GM12864 (cell line): Measurements from ENCODE around the gene YPEL4.
"Not testable (repeated sequence)": the region's sequence is repeated elsewhere in the genome, so short reads cannot be mapped to it uniquely, and the experiment has no call there.

Source experiments
- DNase-seq: peaks from one replicate; pipeline ENCODE4 v3.0.0-alpha.2; 2011; ENCODE audit warnings: low read depth
- H3K4me3 ChIP-seq: 2 replicates; pipeline ENCODE4 v1.5.1; 2011; ENCODE audit warnings: mild to moderate bottlenecking, low read depth, low read length, control low read depth
- TF ChIP-seq, protein P1 (sequence below): IDR thresholded peaks from 2 replicates; pipeline ENCODE4 v1.5.1; 2011; ENCODE audit warnings: low read depth, mild to moderate bottlenecking, moderate library complexity, low read length, control low read depth, inconsistent platforms; ENCODE audit errors: missing control alignments

YPEL4 gene, protein sequence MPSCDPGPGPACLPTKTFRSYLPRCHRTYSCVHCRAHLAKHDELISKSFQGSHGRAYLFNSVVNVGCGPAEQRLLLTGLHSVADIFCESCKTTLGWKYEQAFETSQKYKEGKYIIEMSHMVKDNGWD

DNA sequence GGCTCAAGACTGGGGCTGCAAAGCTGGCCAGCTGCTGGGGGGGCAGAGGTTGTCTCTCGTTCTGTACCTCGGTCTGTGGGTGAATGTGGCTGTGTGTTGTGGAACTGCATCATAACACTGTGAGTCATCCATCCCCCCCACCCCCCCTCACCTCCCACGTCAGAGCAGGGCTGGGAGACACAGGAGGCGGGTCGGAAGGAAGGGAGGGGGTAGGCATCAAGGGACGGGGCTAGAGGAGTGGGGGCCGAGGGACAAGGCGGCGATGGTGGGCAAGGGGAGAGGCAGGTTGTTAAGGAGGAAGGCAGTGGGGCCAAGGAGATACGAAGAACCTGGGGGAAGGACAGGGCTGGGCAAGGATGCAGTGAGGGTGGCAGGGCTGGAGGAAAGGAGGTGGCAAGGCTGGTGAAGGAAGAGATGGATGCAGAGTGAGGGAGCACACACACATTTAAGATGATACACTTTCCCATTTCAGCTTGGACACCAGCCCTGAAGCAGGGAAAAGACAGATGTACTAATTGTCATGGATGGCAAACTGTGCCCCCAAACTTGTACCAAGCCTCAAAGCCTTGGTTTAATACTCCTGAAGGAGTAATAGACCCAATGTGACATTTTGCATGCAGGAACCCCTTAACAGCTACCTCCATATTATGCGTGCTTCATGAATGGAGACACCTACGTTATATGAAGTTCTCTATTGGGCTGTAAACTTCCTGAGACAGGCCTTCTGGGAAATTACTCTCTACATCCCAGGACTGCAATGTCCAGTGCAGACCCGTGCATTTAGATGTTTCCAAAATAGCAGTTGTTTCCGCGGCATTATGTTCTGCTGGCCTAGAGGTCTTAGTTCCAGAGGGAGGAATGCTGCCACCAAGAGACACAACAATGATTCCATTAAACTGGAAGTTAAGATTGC, at the start of gene YPEL4:
YPEL4 (minus strand) TSS at position 87 of the 913 bp plus-strand sequence. CDS start 2,805 bp downstream, outside the sequence.
- no peak within 1 kb of the TSS for H3K4me3 ChIP-seq
- no peak for DNase-seq
- TF ChIP-seq, protein P1, sequence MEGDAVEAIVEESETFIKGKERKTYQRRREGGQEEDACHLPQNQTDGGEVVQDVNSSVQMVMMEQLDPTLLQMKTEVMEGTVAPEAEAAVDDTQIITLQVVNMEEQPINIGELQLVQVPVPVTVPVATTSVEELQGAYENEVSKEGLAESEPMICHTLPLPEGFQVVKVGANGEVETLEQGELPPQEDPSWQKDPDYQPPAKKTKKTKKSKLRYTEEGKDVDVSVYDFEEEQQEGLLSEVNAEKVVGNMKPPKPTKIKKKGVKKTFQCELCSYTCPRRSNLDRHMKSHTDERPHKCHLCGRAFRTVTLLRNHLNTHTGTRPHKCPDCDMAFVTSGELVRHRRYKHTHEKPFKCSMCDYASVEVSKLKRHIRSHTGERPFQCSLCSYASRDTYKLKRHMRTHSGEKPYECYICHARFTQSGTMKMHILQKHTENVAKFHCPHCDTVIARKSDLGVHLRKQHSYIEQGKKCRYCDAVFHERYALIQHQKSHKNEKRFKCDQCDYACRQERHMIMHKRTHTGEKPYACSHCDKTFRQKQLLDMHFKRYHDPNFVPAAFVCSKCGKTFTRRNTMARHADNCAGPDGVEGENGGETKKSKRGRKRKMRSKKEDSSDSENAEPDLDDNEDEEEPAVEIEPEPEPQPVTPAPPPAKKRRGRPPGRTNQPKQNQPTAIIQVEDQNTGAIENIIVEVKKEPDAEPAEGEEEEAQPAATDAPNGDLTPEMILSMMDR, result no peak

DNA sequence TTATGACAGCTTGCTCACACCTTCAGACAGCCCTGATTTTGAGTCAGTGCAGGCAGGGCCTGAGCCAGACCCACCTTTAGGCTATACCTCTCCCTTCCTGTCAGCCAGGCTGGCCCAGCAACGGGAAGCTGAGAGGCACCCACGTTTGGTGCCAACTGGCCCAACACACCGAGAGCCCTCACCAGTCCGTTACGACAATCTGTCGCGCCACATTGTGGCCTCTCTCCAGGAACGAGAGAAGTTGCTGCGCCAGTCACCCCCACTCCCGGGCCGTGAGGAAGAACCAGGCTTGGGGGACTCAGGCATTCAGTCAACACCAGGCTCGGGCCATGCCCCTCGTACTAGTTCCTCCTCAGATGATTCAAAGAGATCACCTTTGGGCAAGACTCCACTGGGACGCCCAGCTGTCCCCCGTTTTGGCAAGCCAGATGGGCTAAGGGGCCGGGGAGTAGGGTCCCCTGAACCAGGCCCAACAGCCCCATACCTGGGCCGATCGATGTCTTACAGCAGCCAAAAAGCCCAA, 49.2 kb upstream of the YPEL4 start:
- no peak for DNase-seq
- no peak overlapping the region for H3K4me3 ChIP-seq
- TF ChIP-seq, protein P1, result no peak

GRCh38 chr11:57690474-57690873, 40.8 kb upstream of the YPEL4 start:
- not testable (repeated sequence) for DNase-seq

DNA sequence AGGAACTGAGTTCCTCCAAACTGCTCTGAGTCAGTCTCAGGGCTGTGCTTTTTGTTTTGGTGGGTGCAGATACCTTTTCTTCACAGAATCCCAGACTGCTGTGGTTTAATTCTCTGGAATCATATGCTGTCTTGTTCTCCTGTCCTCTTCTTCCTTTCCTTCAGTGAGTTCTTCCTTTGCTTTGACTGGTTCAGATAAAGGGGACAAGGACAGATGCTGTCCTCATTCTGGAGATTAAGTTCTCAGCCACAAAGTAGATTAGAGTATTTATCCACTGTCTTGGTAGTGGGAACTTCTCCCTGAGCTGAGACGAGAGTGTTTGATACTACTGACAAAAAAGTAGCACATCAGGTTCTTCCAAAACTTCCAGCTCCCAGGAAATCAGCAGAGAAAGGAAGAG, 31.5 kb upstream of the YPEL4 start:
- no peak for DNase-seq
- H3K4me3 ChIP-seq, result no peak overlapping the region
- TF ChIP-seq, protein P1, result no peak

More at GRCh38 chr11:57690474-57690873, 40.8 kb upstream of the YPEL4 start:
- not testable (repeated sequence) for H3K4me3 ChIP-seq

GRCh38 chr11:57680552-57680874, 30.8 kb upstream of the YPEL4 start:
- TF ChIP-seq, protein P1, result no peak
- no peak overlapping the region for H3K4me3 ChIP-seq
- no peak for DNase-seq

DNA sequence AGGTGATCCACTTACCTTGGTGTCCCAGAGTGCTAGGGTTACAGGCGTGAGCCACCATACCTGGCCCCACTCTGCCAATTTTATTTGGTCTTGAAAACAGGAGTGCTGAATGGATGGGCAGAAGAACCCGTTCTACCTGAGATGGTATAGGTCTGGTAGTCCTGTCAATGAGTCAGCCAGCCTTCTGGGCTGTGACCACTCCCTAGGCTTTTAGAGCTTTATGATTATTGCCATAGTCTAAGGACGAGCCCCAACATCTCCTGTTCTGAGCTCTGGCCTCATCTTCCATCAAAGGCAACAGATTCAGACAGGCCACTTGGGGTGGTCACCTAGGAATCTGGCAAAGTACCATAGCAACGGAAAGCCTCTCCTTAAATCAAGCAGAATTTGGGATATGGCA, 29.7 kb upstream of the YPEL4 start:
- TF ChIP-seq, protein P1, result no peak
- no peak for DNase-seq
- no peak overlapping the region for H3K4me3 ChIP-seq

GRCh38 chr11:57675176-57675941, 25.6 kb upstream of the YPEL4 start:
- TF ChIP-seq, protein P1, result no peak
- DNase-seq, result no peak
- H3K4me3 ChIP-seq, result no peak overlapping the region
